Left cardiac atrium (tissue), 4 donors: Measurements from ENCODE around the gene RANBP9. TPM values are rescaled to one million over a fixed set of nuclear protein-coding genes. Genes with fewer than 3 reads are reported as not detected.

Source experiments
- ATAC-seq, 2 donors: fragments of 200-7000 bp; cut with Tn5 transposase; one replicate each; pipeline ENCODE4 v1.9.1; 2020; ENCODE audit warnings: mild to moderate bottlenecking in 2 of 2, moderate library complexity in 2 of 2
- DNase-seq: peaks from one replicate; pipeline ENCODE4 v3.0.0-alpha.2; 2020
- intact Hi-C, 2 donors: fragments of 100-400 bp; cut with DNase I; formaldehyde crosslinking; loops; one replicate each; pipeline versions ENCODE4 v1.14.1 to v1.15.1; 2022 to 2023
- long read RNA-seq: library from polyadenylated mRNA; unstranded; transcript quantifications from one replicate; pipeline ENCODE4 v2.0.0, GENCODE V29; 2021
- total RNA-seq, 2 donors: library from RNA; stranded (reverse); fragmentation: NEBNext Ultra II Directional; extraction: Animal tissue kit (Norgen Biotek cat#: 25700); gene quantifications; one replicate each; pipeline ENCODE4 v1.2.1, GENCODE V29; 2021
- donor health status: DM: no; HTN: yes; CAD: no.
- donor health status: DM: no; HTN: yes; CAD: no; lungs with severe emphysema.
- donor health status: DM: yes; HTN: yes; CAD: no.
- donor health status: Dilated cardiomyopathy.

RANBP9 gene
- 10 to 100 TPM; 27.3 to 33.1 TPM for total RNA-seq
- long read RNA-seq, partial matches to known transcripts: 4 of 13 reads
- long read RNA-seq, other reads (novel, unspliced or antisense): 5 of 13 reads

- ATAC-seq (peak; percentile 94 to 95), DNase-seq (peak; percentile 90)
- intact Hi-C loops: loop anchor here in 1 of 2 donors (1.0 kb wide), 1 partner anchor 21 kb away; no protein-coding TSS in a partner anchor
These were observed at the start of gene RANBP9 for GRCh38 chr6:13711733-13712598. Gene RANBP9, minus strand, starts transcription at chr6:13711835. Its CDS starts 330 bp downstream, at chr6:13711505.

DNA sequence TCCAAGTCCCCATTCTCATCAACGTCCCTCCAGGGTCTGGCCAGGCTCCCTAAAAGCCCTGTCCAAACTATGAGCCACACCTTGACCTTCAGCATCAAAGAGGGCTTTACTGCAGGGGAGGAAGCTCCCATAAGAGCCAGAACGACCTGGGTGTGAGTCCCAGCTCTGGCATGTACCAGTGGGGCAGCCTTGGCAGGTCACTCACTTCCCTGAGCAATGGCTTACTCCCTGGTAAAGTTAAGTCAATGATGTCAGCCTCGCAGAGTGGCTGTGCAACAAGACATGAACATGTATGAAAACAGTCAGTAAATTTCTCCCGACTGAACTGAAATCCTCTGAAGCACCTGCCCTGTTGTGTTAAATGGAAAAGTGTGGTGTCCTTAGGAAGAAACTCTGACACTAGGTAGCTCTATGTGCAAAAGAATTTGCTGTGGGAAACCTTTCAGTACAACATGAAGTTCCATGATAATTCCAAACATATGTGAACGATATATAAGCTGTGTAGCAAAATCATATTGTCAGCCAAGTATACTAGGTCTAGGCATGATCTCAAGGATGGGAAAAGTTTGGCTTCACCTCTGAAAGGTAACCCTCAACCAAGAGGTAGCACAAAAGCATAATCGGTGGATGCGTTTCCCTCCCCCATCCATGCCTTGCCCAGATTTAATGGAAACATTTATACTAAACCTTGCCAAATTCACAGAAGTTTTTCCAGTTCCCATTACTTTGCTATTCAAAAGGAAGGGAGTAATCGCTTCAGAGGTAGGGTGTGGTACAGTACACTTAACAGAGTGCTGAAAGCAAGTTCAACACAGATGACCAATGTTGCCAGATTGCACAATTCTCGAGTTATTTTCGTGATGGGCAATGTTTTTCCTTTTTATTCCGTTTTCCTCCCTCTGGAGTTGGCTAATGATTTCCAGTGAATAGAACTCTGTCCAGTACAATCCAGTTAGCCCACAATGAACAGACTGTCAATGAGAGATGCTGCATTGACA, 49.0 kb upstream of the RANBP9 start:
- ATAC-seq (peak; percentile 82 to 95), DNase-seq (no peak)
- intact Hi-C loops: loop anchor here in 1 of 2 donors (10.0 kb wide), 1 partner anchor 136 kb away; no protein-coding TSS in a partner anchor

DNA sequence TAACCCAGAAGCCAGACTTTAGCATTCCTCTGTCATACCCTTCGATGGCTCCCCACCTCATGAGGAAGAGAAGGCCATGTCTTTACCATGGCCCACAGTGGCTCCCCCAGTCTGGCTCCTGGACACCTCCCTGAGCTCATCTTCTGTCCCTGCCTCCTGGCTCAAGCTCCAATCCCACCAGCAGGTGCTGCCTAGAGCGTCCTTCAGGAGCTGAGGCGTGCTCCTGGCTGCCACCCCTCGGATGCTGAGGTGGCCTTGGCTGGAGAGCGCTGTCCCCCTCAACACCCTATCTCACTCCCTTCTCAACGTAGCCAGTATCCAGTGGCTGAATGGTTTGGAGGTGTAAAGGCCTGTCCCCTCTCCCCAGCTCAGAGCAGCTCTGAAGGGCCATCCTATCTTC, 47.4 kb upstream of the RANBP9 start:
- intact Hi-C loops: no loop called here
- DNase-seq (no peak), ATAC-seq (no peak)

GRCh38 chr6:13754644-13755043, 43.0 kb upstream of the RANBP9 start:
- intact Hi-C loops: no loop called here
- DNase-seq: no peak

DNA sequence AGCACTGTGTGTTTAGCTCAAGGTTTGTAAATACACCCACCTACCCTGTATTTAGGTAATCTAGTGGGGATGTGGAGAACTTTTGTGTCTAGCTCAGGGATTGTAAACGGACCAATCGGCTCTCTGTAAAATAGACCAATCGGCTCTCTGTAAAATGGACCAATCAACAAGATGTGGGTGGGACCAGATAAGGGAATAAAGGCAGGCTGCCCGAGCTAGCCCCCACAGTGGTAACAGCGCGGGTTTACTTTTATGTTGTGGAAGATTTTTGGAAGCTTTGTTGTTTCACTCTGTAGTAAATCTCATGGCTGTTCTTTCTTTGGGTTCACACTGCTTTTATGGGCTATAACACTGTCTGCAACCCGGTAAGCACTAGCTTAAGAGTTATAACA, 32.1 kb upstream of the RANBP9 start:
- intact Hi-C loops: no loop called here
- no peak for ATAC-seq
- no peak for DNase-seq

More at GRCh38 chr6:13754644-13755043, 43.0 kb upstream of the RANBP9 start:
- no peak for ATAC-seq

GRCh38 chr6:13742961-13743735, 31.5 kb upstream of the RANBP9 start:
- no peak for DNase-seq
- intact Hi-C loops: no loop called here
- peak in 1 of 2 donors; percentile 41 for ATAC-seq

DNA sequence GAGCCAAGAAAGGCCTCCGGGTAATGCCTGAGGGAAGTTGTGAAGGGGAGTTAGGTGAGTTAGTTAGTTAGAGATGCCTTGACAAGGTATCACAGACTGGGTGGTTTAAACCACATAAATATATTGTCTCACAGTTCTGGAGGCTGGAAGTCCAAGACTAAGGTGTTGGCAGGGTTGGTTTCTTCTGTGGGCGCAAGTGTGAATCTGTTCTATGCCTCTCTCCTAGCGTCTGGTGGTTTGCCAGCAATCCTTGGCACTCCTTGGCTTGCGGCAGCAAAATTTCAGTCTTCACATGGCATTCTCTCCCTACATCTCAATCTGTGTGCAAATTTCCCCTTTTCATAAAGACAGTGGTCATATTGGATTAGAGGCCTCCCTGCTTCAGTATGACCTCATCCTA, 29.7 kb upstream of the RANBP9 start:
- ATAC-seq (no peak), DNase-seq (no peak)
- intact Hi-C loops: no loop called here

DNA sequence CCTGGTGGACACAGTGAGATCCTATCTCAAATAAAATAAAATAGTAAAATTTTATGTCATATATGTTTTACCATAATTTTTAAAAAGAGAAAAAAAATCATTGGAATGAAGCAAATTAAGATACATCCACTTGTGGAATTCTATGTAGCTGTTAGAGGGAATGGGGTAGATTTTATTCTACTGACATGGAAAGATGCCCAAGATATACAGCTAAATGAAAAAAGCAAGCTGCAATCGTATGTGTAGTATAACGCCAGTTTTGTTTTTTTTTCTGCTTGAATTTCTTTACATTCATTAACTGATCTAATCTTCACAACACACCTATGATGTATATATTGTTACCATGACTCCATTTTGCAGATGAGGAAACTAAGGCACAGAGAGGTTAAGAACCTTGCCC, 23.4 kb upstream of the RANBP9 start:
- intact Hi-C loops: no loop called here
- ATAC-seq (no peak), DNase-seq (no peak)

GRCh38 chr6:13733178-13733887, 21.7 kb upstream of the RANBP9 start:
- DNase-seq: peak; percentile 61
- peak; percentile 90 to 91 for ATAC-seq
- intact Hi-C loops: loop anchor here in 1 of 2 donors (1.0 kb wide), 1 partner anchor 21 kb away; no protein-coding TSS in a partner anchor

GRCh38 chr6:13730704-13731103, 19.1 kb upstream of the RANBP9 start:
- no peak for DNase-seq
- ATAC-seq: no peak
- intact Hi-C loops: no loop called here

GRCh38 chr6:13729891-13730290, 18.3 kb upstream of the RANBP9 start:
- intact Hi-C loops: no loop called here
- no peak for ATAC-seq
- DNase-seq: no peak

- no peak for ATAC-seq
- intact Hi-C loops: no loop called here
These were observed 13.9 kb upstream of the RANBP9 start for GRCh38 chr6:13725570-13725969.

GRCh38 chr6:13725052-13725451, 13.4 kb upstream of the RANBP9 start:
- ATAC-seq (no peak), DNase-seq (no peak)
- intact Hi-C loops: no loop called here

More at GRCh38 chr6:13725570-13725969, 13.9 kb upstream of the RANBP9 start:
- no peak for DNase-seq

GRCh38 chr6:13724182-13724581, 12.5 kb upstream of the RANBP9 start:
- intact Hi-C loops: no loop called here
- no peak for DNase-seq
- no peak for ATAC-seq

- intact Hi-C loops: no loop called here
- ATAC-seq (no peak), DNase-seq (no peak)
These were observed 11.2 kb upstream of the RANBP9 start for GRCh38 chr6:13722880-13723279.

- intact Hi-C loops: no loop called here
- ATAC-seq (no peak), DNase-seq (no peak)
These were observed 6.5 kb upstream of the RANBP9 start for GRCh38 chr6:13718123-13718458.

GRCh38 chr6:13716955-13717295, 5.3 kb upstream of the RANBP9 start:
- no peak for DNase-seq
- ATAC-seq: no peak
- intact Hi-C loops: no loop called here

DNA sequence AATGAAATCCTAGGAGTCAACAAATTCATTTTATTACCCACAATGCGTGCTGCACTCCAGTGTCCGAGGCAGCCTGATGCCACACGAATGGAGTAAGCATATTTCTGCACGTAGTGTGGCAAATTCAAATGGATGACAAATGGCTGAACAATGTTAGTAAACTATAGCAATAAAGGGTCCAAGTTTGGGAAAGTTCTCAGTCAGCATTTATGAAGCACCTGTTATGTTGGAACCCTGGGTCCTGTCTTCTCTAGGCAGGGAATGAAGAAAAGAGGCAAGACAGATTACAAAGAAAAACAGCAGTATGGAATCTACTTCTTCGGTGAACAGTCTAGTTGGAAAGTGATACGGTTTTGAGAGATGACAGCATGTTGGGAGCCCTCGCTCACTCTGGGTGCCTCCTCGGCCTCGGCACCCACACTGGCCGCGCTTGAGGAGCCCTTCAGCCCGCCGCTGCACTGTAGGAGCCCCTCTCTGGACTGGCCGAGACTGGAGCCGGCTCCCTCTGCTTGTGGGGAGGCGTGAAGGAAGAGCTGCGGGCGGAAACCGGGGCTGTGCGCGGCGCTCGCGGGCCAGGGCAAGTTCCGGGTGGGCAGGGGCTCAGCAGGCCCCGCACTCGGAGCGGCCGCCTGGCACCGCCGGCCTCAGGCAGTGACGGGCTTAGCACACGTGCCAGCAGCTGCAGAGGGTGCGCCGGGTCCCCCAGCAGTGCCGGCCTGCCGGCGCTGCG, 4.8 kb upstream of the RANBP9 start:
- intact Hi-C loops: no loop called here

More for the DNA sequence above, 4.8 kb upstream of the RANBP9 start:
- ATAC-seq (no peak), DNase-seq (no peak)
